PC-3 (cell line): ENCODE results near the gene SPSB4. TPM values are rescaled to one million over a fixed set of nuclear protein-coding genes. Genes with fewer than 3 reads are reported as not detected.

ENCODE experiments used
- ATAC-seq: fragments of 200-7000 bp; cut with Tn5 transposase; 2 replicates; pipeline ENCODE4 v1.9.1; 2020; ENCODE audit warnings: mild to moderate bottlenecking, moderate library complexity
- BruUV-seq: library from RNA; stranded (reverse); fragments of 400-500 nt; replicated peaks from 2 replicates; lab custom pipeline; 2021; lab: Mats Ljungman, UMichigan
- CTCF ChIA-PET: fragments of 300-600 bp; sonication (Branson Sonifier 250); formaldehyde crosslinking; loops from one replicate; lab custom pipeline; 2022; ENCODE audit warnings: antibody characterized with exemption; lab: Charles Lee
- POLR2A ChIA-PET: fragments of 300-600 bp; sonication (Branson Sonifier 250); formaldehyde crosslinking; loops from one replicate; lab custom pipeline; 2022; ENCODE audit warnings: antibody characterized with exemption; ENCODE audit not compliant: unreplicated experiment; lab: Charles Lee
- DNase-seq: peaks from one replicate; pipeline ENCODE4 v3.0.0-alpha.2; 2015
- H2AFZ ChIP-seq: fragments of 300-600 bp; sonication (generic); 2 replicates; pipeline ENCODE4 v1.6.0; 2016; ENCODE audit warnings: antibody characterized with exemption, low read length
- H3F3A ChIP-seq: fragments of 300-600 bp; sonication (generic); one replicate; pipeline ENCODE4 v1.6.0; 2017; ENCODE audit warnings: antibody characterized with exemption, low read length, control low read depth, mild to moderate bottlenecking; ENCODE audit not compliant: unreplicated experiment
- H3K27ac ChIP-seq: fragments of 300-600 bp; sonication (generic); 2 replicates; pipeline ENCODE4 v1.5.1; 2016; ENCODE audit warnings: mild to moderate bottlenecking, low read length
- H3K27me3 ChIP-seq: fragments of 300-600 bp; sonication (generic); 2 replicates; pipeline ENCODE4 v1.6.1; 2016; ENCODE audit warnings: low read length, mixed read lengths
- H3K36me3 ChIP-seq: fragments of 300-600 bp; sonication (generic); 2 replicates; pipeline ENCODE4 v1.6.1; 2016; ENCODE audit warnings: low read depth, mixed run types, low read length, mixed read lengths
- H3K4me1 ChIP-seq: fragments of 300-600 bp; sonication (generic); 2 replicates; pipeline ENCODE4 v1.5.1; 2016; ENCODE audit warnings: low read length; ENCODE audit not compliant: insufficient read depth
- H3K4me2 ChIP-seq: fragments of 300-600 bp; sonication (generic); 2 replicates; pipeline ENCODE4 v1.6.0; 2016; ENCODE audit warnings: low read length
- H3K4me3 ChIP-seq: fragments of 300-600 bp; sonication (generic); 2 replicates; pipeline ENCODE4 v1.5.1; 2016; ENCODE audit warnings: mild to moderate bottlenecking, low read length, mixed read lengths
- H3K79me2 ChIP-seq: fragments of 300-600 bp; sonication (generic); 2 replicates; pipeline ENCODE4 v1.6.1; 2017; ENCODE audit warnings: low read length, mixed read lengths
- H3K9ac ChIP-seq: fragments of 300-600 bp; sonication (generic); 2 replicates; pipeline ENCODE4 v1.6.0; 2016; ENCODE audit warnings: mild to moderate bottlenecking, low read length
- H3K9me2 ChIP-seq: fragments of 300-600 bp; sonication (generic); replicated peaks from 2 replicates; pipeline ENCODE4 v1.6.1; 2016; ENCODE audit warnings: mixed run types, low read length, mixed read lengths
- H3K9me3 ChIP-seq: fragments of 300-600 bp; sonication (generic); 2 replicates; pipeline ENCODE4 v1.6.1; 2016; ENCODE audit warnings: low read length, mixed read lengths
- H4K20me1 ChIP-seq: fragments of 300-600 bp; sonication (generic); 2 replicates; pipeline ENCODE4 v1.6.1; 2016; ENCODE audit warnings: low read length, mixed read lengths
- CTCF ChIP-seq: fragments of 300-600 bp; sonication (generic); conservative IDR thresholded peaks from 2 replicates; pipeline ENCODE4 v1.5.1; 2017; ENCODE audit warnings: antibody characterized with exemption, low read depth, mild to moderate bottlenecking, low read length
- EZH2 ChIP-seq: fragments of 300-600 bp; sonication (generic); IDR thresholded peaks from one replicate; pipeline ENCODE4 v1.6.1; 2017; ENCODE audit warnings: antibody characterized with exemption, mild to moderate bottlenecking, low read length; ENCODE audit not compliant: unreplicated experiment
- EZH2phosphoT487 ChIP-seq: fragments of 300-600 bp; sonication (generic); IDR thresholded peaks from 2 replicates; pipeline ENCODE4 v1.6.1; 2018; ENCODE audit warnings: mild to moderate bottlenecking, antibody characterized with exemption, low read length, borderline replicate concordance
- intact Hi-C: fragments of 100-400 bp; cut with micrococcal nuclease; formaldehyde crosslinking; loops from 2 replicates; pipeline ENCODE4 v1.9.0; 2023
- total RNA-seq: library from RNA; depleted of rRNA; stranded (reverse); fragments of >200 nt; gene quantifications from 2 replicates; pipeline ENCODE4 v1.2.3, GENCODE V29; 2014

Gene SPSB4
- total RNA-seq, 1 experiment from 2014 or later = not detected

DNA sequence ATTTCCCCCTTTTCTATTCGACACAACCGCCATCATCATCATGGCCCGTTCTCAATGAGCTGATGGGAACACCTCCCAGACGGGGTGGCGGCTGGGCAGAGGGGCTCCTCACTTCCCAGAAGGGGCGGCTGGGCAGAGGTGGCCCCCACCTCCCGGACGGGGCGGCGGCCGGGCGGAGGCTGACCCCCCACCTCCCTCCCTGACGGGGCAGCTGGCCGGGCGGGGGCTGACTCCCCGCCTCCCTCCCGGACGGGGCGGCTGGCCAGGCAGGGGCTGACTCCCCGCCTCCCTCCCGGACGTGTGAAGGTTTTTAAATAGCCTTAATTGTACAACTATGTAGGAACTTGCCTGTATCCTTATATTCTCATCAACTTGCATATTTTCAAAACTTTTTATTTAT is 20.9 kb upstream of the SPSB4 start:
- H3K27me3 ChIP-seq = peaks cover 53% of the 10 kb centered on the region
- no peaks in the 10 kb centered on the region for H3K79me2 ChIP-seq
- no peak overlapping the region for H3K4me3 ChIP-seq
- H3F3A ChIP-seq = no peaks in the 10 kb centered on the region
- H3K9me3 ChIP-seq = no peaks in the 10 kb centered on the region
- no peaks in the 10 kb centered on the region for H3K4me1 ChIP-seq
- ATAC-seq = no peak
- no peak overlapping the region for H3K27ac ChIP-seq
- ChIA-PET POLR2A (no interaction called here), CTCF (no interaction called here)
- no peaks in the 10 kb centered on the region for H4K20me1 ChIP-seq
- no peak overlapping the region for H2AFZ ChIP-seq
- no peak overlapping the region for H3K4me2 ChIP-seq
- H3K36me3 ChIP-seq = no peaks in the 10 kb centered on the region
- H3K9me2 ChIP-seq = no peaks in the 10 kb centered on the region
- BruUV-seq = no TSS peak
- no peak for DNase-seq
- intact Hi-C loops = no loop called here
- no peak for TF ChIP-seq EZH2
- TF ChIP-seq CTCF = no peak
- TF ChIP-seq EZH2phosphoT487 = no peak
- no peak overlapping the region for H3K9ac ChIP-seq

GRCh38 chr3:141039589-141039988 is 11.6 kb upstream of the SPSB4 start:
- ChIA-PET POLR2A (no interaction called here), CTCF (no interaction called here)
- H3K4me2 ChIP-seq = no peak overlapping the region
- intact Hi-C loops = no loop called here
- no peaks in the 10 kb centered on the region for H3K4me1 ChIP-seq
- H3K79me2 ChIP-seq = no peaks in the 10 kb centered on the region
- H3K9ac ChIP-seq = no peak overlapping the region
- peaks cover 58% of the 10 kb centered on the region for H3K27me3 ChIP-seq
- H3F3A ChIP-seq = no peaks in the 10 kb centered on the region
- no peaks in the 10 kb centered on the region for H3K9me3 ChIP-seq
- no peaks in the 10 kb centered on the region for H3K9me2 ChIP-seq
- DNase-seq = no peak
- TF ChIP-seq CTCF (no peak), EZH2phosphoT487 (no peak), EZH2 (no peak)
- ATAC-seq = no peak
- BruUV-seq = no TSS peak
- H4K20me1 ChIP-seq = no peaks in the 10 kb centered on the region
- H3K4me3 ChIP-seq = no peak overlapping the region
- no peak overlapping the region for H2AFZ ChIP-seq
- no peak overlapping the region for H3K27ac ChIP-seq
- H3K36me3 ChIP-seq = no peaks in the 10 kb centered on the region

DNA sequence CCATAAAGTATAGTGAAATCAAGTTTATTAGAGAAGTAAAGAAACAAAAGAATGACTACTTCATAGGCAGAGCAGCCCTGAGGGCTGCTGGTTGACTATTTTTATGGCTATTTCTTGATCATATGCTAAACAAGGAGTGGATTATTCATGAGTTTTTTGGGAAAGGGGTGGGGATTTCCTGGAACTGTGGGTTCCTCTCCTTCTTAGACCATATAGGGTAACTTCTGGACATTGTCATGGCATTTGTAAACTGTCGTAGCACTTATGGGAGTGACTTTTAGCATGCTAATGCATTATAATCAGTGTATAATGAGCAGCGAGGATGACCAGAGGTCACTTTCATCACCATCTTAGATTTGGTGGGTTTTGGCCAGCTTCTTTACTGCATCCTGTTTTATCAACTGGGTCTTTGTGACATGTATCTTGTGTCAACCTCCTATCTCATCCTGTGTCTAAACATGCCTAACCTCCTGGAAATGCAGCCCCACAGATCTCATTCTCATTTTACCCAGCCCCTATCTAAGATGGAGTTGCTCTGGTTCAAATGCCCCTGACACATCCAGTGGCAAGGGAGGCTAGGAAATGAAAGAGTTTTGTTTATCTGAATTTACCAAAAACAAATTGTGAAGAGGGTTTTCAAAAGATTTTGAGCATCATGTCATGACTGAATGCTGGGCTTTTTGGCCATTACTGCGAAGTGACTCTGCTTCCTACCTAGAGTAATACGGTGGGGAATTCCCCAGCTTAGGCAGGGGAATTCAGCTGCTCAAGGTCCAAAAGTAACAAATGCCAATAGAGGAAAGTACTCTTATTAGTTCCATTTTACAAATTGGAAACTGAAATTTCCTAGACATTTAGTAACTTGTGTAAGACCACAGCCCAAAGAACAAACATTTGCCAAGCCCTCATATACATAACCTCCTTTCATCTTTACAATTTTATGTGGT is 6.2 kb upstream of the SPSB4 start:
- H3K4me3 ChIP-seq = no peak overlapping the region
- no TSS peak for BruUV-seq
- H3K79me2 ChIP-seq = no peaks in the 10 kb centered on the region
- peaks cover 32% of the 10 kb centered on the region; the same call in 1 of the 2 replicates for H3K27me3 ChIP-seq
- intact Hi-C loops = no loop called here
- DNase-seq (no peak), ATAC-seq (no peak)
- H3K9me3 ChIP-seq = no peaks in the 10 kb centered on the region
- H3K9ac ChIP-seq = no peak overlapping the region
- no peak overlapping the region for H2AFZ ChIP-seq
- H3K4me2 ChIP-seq = no peak overlapping the region
- H3K27ac ChIP-seq = no peak overlapping the region
- H4K20me1 ChIP-seq = no peaks in the 10 kb centered on the region
- ChIA-PET POLR2A (no interaction called here), CTCF (no interaction called here)
- H3K4me1 ChIP-seq = no peaks in the 10 kb centered on the region
- H3F3A ChIP-seq = no peaks in the 10 kb centered on the region
- H3K36me3 ChIP-seq = no peaks in the 10 kb centered on the region
- no peak for TF ChIP-seq EZH2phosphoT487
- TF ChIP-seq EZH2 = no peak
- no peak for TF ChIP-seq CTCF
- no peaks in the 10 kb centered on the region for H3K9me2 ChIP-seq
